Keratinocyte (primary cell): ENCODE results near the gene KIF24.

ENCODE experiments used
- EZH2 ChIP-seq: IDR thresholded peaks from one replicate; pipeline ENCODE4 v1.6.1; 2012; ENCODE audit warnings: inconsistent platforms, mild to moderate bottlenecking, low read length, moderate library complexity
- TF ChIP-seq, protein P1 (sequence below), 3 experiments: IDR thresholded peaks in 1 of 3; conservative IDR thresholded peaks in 1 of 3; optimal IDR thresholded peaks in 1 of 3; 2 replicates in 2 of 3; 3 replicates in 1 of 3; pipeline versions ENCODE3 to v1.5.1; 2011; ENCODE audit warnings: low read length in 3 of 3, mild to moderate bottlenecking in 3 of 3, moderate library complexity in 2 of 3, control low read depth in 1 of 3, inconsistent platforms in 1 of 3; ENCODE audit not compliant: insufficient read depth in 2 of 3; ENCODE audit errors: extremely low read depth in 1 of 3

DNA sequence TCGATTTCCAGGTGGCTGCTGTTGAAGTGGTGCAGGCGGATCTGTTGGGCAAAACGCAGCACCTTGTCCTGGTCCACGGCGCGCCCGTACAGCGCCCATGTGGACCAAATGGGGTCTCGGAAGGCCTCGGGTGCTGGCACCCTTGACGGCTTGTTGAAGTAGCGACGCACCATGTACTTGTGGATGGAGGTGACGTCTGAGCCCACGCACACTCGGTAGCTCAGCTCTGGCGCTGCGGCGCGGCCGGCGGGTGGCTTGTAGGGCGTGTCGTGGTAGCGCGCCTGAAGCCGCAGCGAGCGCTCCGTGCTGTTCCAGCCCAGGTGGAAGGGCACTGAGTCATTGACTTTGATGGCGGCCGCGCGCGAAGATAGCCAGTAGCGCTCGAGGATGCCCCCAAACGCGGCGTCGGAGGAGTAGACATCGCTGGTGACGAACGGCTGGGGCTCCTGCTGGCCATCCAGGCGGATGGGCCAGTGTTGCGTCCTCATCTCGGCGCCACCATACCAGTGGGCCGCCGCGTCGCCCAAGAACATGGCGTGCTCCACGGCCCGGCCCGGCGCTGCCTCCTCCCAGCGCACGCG, 42.9 kb upstream of the KIF24 start:
- TF ChIP-seq EZH2: no peak
- TF ChIP-seq, protein P1, sequence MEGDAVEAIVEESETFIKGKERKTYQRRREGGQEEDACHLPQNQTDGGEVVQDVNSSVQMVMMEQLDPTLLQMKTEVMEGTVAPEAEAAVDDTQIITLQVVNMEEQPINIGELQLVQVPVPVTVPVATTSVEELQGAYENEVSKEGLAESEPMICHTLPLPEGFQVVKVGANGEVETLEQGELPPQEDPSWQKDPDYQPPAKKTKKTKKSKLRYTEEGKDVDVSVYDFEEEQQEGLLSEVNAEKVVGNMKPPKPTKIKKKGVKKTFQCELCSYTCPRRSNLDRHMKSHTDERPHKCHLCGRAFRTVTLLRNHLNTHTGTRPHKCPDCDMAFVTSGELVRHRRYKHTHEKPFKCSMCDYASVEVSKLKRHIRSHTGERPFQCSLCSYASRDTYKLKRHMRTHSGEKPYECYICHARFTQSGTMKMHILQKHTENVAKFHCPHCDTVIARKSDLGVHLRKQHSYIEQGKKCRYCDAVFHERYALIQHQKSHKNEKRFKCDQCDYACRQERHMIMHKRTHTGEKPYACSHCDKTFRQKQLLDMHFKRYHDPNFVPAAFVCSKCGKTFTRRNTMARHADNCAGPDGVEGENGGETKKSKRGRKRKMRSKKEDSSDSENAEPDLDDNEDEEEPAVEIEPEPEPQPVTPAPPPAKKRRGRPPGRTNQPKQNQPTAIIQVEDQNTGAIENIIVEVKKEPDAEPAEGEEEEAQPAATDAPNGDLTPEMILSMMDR (optimal IDR thresholded peaks at IDR 0.05 in 1 of 3, IDR thresholded peaks at IDR 0.05 in 1 of 3, conservative IDR thresholded peaks at IDR 0.05 in 1 of 3; ENCODE audit: extremely low read depth in 1 of 3, insufficient read depth in 2 of 3, low read length in 3 of 3): no peak
